Middle frontal gyrus (tissue), 1 donor: ENCODE measurements around the gene OR10D3.
"Not testable (repeated sequence)": the region's sequence is repeated elsewhere in the genome, so short reads cannot be mapped to it uniquely, and the experiment has no call there.

Experiments
- DNase-seq: peaks from one replicate; pipeline ENCODE4 v3.0.0-alpha.2; 2015; ENCODE audit warnings: low spot score; ENCODE audit errors: extremely low spot score

Gene OR10D3

DNA sequence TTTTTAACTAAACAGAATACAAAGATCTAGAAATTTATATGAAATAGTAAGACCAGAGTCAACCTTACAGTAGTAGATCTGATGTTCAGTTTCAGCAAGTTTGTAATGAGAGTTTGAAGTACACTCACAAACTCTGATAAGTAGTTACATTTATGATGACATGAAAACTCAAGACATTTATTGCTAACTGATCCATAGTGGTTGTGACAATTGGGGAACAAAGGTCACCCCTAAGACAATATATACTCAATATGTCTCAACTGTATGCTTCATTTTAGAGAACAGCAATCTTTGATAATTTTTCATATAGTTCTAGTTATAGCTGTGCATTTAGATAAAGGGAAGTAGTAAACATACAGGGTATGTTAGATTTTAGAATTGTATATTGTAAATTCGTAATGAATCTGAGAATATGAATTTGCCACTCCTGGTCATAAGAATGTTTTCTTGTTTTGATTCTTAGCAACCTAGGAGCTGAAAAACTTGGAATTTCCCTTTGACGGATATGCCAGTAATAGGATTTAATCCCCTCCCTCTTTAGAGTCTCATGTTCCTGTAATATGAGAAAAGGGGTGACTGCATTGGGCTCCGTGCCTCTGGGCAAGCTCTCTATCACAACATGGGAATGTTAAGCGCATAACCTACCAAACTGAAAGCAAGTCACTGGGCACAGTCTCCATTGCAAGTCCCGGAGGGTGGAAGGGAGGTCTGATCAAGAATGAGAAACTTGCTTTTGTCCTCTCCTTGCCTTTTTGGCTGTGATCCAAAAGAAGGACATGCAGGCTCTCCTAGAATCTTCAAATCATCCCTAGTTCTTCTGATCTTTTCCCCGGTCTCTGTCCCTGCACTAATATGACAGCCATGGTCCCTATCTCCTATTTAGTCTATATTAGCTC is 11.4 kb downstream of the OR10D3 start:
- no peak for DNase-seq

DNA sequence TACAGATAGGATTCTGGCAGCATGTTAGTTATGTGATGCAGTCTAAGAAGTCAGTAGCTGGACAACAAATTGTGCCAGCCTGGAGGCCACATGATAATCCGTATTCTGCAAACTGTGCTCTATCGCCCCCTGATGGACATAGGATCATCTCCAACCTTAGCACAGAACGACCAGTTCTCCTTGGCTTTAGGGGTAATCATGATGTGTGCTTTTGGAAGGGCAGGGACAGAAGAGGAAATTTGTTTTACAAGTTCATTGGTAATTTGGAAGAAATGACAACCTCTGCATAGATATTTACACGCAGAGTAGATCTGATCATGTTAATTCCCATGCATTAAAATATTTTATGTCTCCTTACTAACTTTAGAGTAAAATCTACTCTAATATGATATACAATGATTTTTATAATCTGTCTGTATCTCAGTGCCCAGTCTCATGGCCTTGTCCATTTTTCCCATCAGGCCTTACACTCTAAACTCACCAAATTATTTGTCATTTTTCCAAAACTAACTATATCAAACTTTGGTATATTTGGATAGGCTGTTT is 12.1 kb downstream of the OR10D3 start:
- no peak for DNase-seq

DNA sequence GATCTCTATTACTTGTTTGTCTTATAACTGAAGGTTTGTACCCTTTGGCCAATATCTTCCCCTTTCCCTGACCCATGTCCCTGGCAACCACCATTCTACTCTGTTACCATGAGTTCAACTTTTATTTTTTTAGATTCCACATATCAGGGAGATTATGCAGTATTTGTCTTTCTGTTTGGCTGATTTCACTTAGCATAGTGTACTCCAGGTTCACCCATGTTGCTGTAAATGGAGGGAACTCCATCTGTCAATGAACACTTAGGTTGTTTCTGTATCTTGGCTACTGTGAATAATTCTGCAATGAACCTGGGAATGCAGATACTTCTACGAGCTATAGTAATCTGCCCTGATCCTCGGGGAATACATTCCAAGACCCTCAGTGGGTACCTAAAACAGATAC is 14.9 kb downstream of the OR10D3 start:
- no peak for DNase-seq

DNA sequence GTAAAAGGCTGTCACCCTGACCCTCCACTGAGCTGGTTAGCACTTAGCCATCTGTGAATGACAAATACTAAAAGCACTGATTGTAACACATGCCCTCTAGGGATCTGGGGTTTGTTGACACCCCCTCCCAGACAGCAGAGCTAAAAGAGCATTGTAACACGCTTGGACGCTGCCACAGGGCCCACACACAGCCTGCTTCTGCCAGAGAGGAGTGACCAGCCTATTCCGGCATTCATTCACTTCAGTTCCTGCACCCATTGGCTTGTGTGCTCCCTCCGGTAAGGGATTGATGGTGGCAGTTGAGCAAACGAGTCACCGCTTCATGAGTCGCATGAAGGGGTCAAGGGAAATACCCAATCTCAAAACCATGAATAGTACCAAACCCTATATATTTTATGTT is 15.8 kb downstream of the OR10D3 start:
- no peak for DNase-seq

DNA sequence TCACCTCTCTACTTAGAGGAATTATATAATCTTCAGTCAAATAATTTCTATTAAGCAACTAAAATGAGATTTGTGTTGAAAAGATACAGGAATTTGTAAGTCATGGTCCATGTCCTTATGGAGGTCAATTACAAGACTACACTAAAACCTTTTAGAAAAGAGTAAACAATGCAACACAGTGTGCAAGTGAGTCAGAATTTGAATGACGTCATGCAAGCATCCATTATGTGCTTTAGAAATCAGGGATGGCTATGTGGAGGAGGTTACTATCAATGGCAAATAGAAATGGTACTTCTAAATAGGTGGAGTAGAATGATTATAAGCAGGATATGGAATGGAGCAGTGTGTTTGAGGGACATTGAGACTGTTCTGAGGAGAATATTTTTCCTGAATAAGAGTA is 16.6 kb downstream of the OR10D3 start:
- no peak for DNase-seq

DNA sequence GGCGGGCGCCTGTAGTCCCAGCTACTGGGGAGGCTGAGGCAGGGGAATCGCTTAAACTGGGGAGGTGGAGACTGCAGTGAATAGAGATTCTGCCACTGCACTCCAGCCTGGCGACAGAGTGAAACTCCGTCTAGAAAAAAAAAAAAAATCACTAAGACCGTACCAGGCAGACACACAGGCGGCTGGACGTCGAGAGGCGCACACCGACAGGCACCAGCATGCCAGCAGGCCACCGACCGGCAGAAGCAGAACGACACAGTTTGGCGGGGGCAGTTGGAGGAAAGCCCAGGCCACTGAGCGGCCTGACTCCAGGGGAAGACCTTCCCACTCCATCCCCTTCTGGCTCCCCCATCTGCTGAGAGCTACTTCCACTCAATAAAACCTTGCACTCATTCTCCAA is 17.5 kb downstream of the OR10D3 start:
- no peak for DNase-seq

DNA sequence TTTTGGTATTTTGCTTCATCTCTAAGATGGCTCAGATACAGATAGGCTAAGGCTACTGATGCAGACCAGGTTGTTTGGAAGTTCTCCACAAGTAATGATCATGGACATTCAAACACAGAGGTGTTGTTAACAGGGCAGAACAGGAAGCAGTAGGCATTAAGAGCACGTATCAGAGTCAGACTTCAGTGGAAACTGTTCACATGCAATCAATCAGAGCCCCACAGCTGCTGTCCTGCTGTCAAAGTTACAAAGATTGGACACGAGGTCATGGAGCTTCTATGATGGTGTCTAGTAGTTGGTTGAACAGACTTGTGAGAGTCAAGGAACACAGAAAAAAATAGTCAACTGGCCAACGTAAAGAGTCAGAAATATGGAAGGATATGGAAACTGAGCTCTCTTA is 19.8 kb downstream of the OR10D3 start:
- no peak for DNase-seq

DNA sequence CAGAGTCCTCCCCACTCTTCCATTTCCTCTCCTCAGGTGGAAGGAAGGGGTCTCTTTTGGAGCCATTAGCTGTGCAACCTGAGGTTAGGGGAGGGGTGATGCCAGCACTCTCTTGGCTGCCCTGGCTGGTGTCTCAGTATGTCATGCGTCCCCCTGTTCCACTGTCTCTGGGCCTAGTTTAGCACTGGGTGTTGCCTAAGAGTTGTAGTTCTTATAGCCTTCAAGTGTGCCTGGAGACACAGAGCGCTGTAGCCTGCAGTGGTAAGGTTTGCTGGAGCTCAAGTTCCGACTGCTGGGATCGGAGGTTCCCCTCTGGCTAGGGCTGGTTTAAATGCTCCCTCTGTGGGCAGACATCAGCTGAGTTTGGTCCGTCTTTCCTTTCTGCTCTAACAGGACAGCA is 20.9 kb downstream of the OR10D3 start:
- DNase-seq, result no peak

DNA sequence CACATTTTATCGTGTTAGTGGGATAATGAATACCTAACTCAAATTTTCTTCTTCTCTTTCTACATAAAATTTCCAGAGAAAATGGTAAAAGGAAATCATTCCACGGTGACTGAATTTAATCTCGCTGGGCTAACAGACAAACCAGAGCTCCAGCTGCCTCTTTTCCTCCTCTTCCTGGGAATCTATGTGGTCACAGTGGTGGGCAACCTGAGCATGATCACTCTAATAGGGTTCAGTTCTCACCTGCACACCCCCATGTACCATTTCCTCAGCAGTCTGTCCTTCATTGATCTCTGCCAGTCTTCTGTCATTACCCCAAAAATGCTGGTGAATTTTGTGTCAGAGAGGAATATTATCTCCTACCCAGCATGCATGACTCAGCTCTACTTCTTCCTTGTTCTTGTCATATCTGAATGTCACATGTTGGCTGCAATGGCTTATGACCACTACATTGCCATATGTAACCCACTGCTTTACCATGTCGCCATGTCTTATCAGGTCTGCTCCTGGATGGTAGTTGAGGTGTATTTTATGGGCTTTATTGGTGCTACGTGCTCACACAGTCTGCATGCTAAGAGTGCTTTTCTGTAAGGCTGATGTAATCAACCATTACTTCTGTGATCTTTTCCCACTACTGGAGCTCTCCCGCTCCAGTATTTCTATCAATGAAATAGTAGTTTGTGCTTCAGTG is 24.1 kb downstream of the OR10D3 start:
- DNase-seq, result no peak

DNA sequence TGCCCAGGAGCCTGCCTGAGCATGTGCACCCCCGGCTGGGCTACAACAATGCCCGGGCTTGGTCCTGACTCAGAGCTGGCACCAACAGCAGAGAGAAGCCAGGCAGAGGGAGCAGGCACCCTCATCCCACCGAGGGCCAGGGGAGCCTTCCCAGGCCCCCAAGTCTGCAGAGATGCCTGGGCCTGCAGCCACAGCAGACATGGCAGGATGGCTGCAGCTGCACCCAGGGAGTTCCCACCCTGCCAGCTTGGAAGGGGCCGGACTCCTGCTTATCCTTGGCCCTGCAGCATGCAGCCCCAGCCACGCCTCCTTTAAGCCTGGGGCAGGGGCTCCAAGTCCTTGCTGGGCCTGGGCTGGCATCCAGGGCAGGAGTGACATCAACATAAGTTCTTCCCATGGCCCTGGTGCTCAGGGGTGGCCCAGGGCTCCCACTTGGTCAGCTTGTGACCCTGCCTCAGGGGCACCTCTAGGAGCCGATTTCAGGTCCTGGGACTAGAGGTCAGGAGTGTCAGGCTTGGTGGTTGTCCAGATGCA is 26.7 kb downstream of the OR10D3 start:
- no peak for DNase-seq

DNA sequence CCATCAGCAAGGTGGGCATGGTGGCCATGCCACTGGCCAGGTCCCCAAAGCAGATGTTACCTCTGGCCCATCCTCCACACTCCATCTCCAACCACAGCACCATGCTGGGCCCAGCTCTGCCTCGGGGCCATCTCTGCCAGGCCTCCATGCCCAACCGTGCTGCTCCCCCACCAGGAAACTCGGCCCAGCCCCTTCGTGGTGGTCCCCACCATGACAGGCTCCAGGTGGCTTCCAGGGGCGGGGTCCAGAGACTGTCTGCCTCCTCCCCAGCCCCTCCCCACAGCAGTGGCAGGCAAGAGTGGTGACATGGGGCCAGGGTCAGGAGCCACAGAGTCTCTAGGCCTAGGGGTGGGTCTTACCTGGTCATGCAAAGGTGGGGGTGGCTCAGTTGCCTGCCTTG is 27.3 kb downstream of the OR10D3 start:
- DNase-seq, result no peak

DNA sequence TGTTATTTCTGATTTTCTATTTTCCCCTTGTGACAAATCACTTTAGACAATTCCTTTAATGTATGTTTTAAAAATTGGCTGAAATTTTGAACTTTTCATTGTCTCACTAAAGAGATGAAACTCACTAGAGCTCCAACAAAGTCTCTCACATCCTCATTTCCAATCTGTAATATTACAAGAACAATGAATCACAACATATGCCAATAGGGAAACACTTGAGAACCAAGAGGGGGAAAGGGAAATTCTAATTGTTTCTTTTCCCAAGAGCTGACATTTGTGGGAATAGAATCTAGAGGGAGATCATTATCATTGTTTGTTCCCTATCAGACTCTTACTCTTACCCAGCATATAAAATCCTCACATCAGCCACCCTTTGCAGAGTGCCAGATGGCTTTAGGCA is 28.2 kb downstream of the OR10D3 start:
- no peak for DNase-seq

DNA sequence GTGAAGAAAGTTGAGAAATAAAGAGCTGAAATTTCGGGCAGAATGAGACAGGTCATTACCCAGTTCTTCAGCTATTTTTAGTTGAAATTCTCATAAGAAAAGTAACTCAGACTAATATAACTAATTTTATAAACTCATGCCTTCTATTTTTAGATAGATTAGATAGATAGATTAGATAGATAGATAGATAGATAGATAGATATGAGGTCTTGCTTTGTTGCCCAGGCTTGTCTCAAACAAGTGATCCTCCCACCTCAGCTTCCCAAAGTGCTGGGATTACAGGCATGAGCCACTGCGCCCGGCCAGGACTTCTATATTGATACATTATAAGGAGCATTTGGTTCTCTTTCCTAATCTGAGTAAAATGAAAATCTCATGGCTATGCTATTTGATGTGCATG is 30.9 kb downstream of the OR10D3 start:
- DNase-seq, result no peak

DNA sequence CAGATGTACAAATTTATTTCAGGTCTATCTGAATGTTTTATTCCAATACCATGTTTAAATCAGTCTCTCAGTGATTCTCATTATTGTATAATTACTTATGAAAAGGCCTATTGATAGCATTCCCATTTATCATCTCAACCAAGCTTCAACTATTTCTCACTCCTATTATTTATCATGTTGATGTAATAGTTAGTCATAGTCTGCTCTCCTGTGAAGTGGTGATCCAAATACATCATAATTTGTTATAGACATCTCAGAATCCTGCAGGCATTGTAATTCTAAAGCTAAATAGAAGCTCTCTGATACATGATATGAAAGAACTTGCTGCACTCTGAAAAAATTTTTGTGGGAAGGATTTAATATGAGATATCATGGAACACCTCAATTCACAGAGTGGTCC is 36.0 kb downstream of the OR10D3 start:
- no peak for DNase-seq

DNA sequence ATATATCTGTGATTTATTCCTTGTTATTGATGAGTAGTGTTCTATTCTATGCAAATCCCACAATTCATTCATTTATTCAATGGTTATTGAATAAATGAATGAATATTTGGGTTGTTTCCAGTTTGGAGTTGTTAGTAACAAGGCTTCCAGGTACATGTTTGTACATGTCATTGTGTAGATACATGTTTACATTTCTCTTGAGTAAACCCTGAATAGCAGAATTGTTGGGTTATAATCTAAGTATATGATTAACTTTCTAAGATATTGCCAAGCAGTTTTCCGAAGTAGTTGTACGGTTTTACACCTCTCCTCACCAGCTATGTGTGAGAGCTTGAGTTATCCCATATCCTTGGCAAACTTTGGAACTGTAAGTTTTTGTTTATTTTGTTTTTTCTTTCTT is 39.3 kb downstream of the OR10D3 start:
- DNase-seq, result no peak

DNA sequence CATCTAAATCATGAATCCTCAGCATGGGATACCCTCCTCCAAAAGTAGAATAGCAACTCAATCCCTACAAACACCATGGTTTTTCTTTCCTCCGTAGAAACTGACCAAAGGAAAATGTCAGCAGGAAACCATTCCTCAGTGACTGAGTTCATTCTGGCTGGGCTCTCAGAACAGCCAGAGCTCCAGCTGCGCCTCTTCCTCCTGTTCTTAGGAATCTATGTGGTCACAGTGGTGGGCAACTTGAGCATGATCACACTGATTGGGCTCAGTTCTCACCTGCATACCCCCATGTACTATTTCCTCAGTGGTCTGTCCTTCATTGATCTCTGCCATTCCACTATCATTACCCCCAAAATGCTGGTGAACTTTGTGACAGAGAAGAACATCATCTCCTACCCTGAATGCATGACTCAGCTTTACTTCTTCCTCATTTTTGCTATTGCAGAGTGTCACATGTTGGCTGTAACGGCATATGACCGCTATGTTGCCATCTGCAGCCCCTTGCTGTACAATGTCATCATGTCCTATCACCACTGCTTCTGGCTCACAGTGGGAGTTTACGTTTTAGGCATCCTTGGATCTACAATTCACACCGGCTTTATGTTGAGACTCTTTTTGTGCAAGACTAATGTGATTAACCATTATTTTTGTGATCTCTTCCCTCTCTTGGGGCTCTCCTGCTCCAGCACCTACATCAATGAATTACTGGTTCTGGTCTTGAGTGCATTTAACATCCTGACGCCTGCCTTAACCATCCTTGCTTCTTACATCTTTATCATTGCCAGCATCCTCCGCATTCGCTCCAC is 41.7 kb downstream of the OR10D3 start:
- not testable (repeated sequence) for DNase-seq

DNA sequence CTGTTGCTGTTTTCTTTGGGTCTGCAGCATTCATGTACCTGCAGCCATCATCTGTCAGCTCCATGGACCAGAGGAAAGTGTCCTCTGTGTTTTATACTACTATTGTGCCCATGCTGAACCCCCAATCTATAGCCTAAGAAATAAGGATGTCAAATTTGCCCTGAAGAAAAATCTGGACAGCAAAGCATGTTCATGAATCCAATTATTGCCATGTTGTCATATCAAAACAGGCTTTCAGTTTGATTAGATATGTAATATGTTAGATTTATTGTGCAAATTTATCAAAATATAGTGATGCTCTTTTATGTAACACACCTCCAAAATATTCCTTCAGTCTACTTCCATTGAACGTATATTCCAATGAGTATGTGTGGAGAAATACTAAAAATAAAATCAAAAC is 42.3 kb downstream of the OR10D3 start:
- no peak for DNase-seq

DNA sequence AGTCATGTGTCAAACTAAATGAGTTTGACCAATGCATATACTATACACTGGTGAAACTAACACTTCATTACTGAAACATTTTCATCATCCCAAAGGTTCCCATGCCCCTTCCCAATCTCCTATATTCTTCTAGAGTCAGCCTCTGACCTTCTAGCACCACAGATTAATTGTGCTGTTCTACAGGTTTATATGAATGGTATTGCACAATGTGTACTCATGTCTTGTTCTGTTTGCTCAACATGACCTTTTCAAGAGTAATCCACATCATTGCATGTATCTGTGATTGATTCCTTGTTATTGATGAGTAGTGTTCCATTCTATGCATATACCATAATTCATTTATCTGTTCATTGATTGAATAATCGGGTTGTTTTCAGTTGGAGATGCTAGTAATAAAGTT is 50.2 kb downstream of the OR10D3 start:
- no peak for DNase-seq
